Hepatocyte (in vitro differentiated cells): ENCODE results near the gene KANK3. TPM values are rescaled to one million over a fixed set of nuclear protein-coding genes. Genes with fewer than 3 reads are reported as not detected.

ENCODE experiments used
- DNase-seq: peaks from one replicate; pipeline ENCODE4 v3.0.0-alpha.2; 2016; ENCODE audit warnings: low spot score
- H2AFZ ChIP-seq: fragments of 200-600 bp; sonication (generic); 2 replicates; pipeline ENCODE4 v1.6.0; 2016; ENCODE audit warnings: antibody characterized with exemption, mild to moderate bottlenecking
- H3K27ac ChIP-seq: fragments of 200-600 bp; sonication (generic); 2 replicates; pipeline ENCODE4 v1.5.1; 2016; ENCODE audit warnings: mild to moderate bottlenecking
- H3K27me3 ChIP-seq: fragments of 200-600 bp; sonication (generic); 2 replicates; pipeline ENCODE4 v1.6.1; 2016
- H3K36me3 ChIP-seq: fragments of 200-600 bp; sonication (generic); replicated peaks from 2 replicates; pipeline ENCODE4 v1.5.1; 2016; ENCODE audit warnings: low read depth; ENCODE audit not compliant: insufficient read depth
- H3K4me1 ChIP-seq: fragments of 200-600 bp; sonication (generic); 2 replicates; pipeline ENCODE4 v1.5.1; 2016; ENCODE audit warnings: mild to moderate bottlenecking, moderate library complexity; ENCODE audit not compliant: insufficient read depth
- H3K4me2 ChIP-seq: fragments of 200-600 bp; sonication (generic); 2 replicates; pipeline ENCODE4 v1.6.0; 2016
- H3K4me3 ChIP-seq: fragments of 200-600 bp; sonication (generic); 2 replicates; pipeline ENCODE4 v1.5.1; 2016; ENCODE audit warnings: mild to moderate bottlenecking
- H3K79me2 ChIP-seq: fragments of 200-600 bp; sonication (generic); 2 replicates; pipeline ENCODE4 v1.6.0; 2017; ENCODE audit warnings: mild to moderate bottlenecking
- H3K9me2 ChIP-seq: fragments of 200-600 bp; sonication (generic); replicated peaks from 2 replicates; pipeline ENCODE4 v1.6.0; 2017; ENCODE audit warnings: mild to moderate bottlenecking; ENCODE audit not compliant: insufficient read depth
- H3K9me3 ChIP-seq: fragments of 200-600 bp; sonication (generic); 2 replicates; pipeline ENCODE4 v1.5.1; 2016; ENCODE audit warnings: low read depth, mild to moderate bottlenecking
- H4K20me1 ChIP-seq: fragments of 200-600 bp; sonication (generic); 2 replicates; pipeline ENCODE4 v1.6.0; 2016; ENCODE audit warnings: mild to moderate bottlenecking; ENCODE audit not compliant: insufficient read depth, poor library complexity, severe bottlenecking
- EZH2 ChIP-seq: fragments of 200-600 bp; sonication (generic); IDR thresholded peaks from 2 replicates; pipeline ENCODE4 v1.6.1; 2016; ENCODE audit warnings: antibody characterized with exemption, mild to moderate bottlenecking, borderline replicate concordance
- EZH2phosphoT487 ChIP-seq: fragments of 200-600 bp; sonication (generic); IDR thresholded peaks from one replicate; pipeline ENCODE4 v1.6.1; 2018; ENCODE audit warnings: antibody characterized with exemption, mild to moderate bottlenecking, low read depth, moderate library complexity; ENCODE audit not compliant: unreplicated experiment, severe bottlenecking
- WGBS: methylation state at CpG from one replicate; pipeline ENCODE4 v1.1.6; 2016; ENCODE audit warnings: low lambda C conversion rate; ENCODE audit errors: missing lambda C conversion rate; 5-methylcytosine and 5-hydroxymethylcytosine counted together
- polyA plus RNA-seq: library from polyadenylated mRNA; unstranded; fragments of >200 nt; fragmentation: Nextera tagmentation; extraction: Ambion mirVana; gene quantifications from 2 replicates; pipeline ENCODE4 v1.2.1, GENCODE V29; 2016
- total RNA-seq: library from RNA; depleted of rRNA; stranded (reverse); fragments of >200 nt; gene quantifications from 2 replicates; pipeline ENCODE4 v1.2.3, GENCODE V29; 2014
- TF ChIP-seq, protein P1 (sequence below): fragments of 200-600 bp; sonication (generic); IDR thresholded peaks from 2 replicates; pipeline ENCODE4 v1.5.1; 2016; ENCODE audit warnings: antibody characterized with exemption, mild to moderate bottlenecking; ENCODE audit not compliant: poor library complexity

The KANK3 gene
- 0.56 and 3.2 TPM in 2 replicates for total RNA-seq
- 1.2 TPM in 1 of 2 replicates, not detected in the other for polyA plus RNA-seq

DNA sequence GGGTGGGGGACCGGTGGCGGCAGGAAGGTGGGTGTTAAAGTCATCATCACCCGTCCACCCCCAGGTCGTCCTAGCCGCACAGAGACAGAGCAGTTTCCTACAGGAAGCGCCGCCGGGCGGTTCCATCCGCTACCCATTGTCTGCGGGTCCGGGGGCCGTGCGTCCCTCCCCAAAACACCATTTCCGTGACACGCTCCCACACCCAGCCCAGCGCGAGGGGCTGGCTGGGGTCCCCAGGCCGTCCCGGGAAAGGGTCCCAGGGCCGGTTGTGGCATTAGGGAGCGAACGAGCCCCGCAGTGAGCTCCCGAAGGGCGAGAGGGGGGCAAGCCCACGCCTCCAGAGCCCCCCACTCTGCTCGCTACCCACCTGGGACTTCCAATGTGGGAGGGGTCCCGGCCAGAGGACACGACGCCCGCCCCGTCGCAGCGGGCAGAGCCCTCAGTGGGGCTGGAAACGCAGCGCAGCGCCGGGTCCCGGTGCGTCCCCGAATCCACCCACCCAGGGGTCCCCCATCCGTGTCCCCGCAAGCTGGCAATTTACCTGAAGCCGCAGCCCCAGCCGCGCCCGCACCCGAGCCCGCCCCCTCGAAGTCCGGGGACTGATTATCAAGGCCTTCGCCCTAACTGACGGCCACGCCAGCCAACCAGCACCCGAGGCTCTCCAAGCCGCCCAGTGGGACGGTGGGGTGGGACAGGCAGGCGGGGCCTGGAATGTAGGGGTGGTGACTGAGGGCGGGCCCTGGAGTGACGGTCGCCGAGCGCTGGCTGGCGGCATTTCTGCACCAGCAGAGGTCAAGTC lies at the start of gene KANK3:
Gene KANK3, minus strand, starts transcription at position 579 of the 799 bp plus-strand sequence. CDS start 5,434 bp downstream, outside the sequence.
- no peak within 1 kb of the TSS for H3K27ac ChIP-seq
- H3K4me1 ChIP-seq: no peaks in the 10 kb centered on the region
- H4K20me1 ChIP-seq: no peaks in the 10 kb centered on the region
- WGBS: 16% methylated on average over 31 of the region's 65 CpGs
- H3K4me2 ChIP-seq: peak within 1 kb of the TSS; percentile 74
- TF ChIP-seq EZH2phosphoT487: no peak
- no peak for TF ChIP-seq EZH2
- TF ChIP-seq, protein P1, sequence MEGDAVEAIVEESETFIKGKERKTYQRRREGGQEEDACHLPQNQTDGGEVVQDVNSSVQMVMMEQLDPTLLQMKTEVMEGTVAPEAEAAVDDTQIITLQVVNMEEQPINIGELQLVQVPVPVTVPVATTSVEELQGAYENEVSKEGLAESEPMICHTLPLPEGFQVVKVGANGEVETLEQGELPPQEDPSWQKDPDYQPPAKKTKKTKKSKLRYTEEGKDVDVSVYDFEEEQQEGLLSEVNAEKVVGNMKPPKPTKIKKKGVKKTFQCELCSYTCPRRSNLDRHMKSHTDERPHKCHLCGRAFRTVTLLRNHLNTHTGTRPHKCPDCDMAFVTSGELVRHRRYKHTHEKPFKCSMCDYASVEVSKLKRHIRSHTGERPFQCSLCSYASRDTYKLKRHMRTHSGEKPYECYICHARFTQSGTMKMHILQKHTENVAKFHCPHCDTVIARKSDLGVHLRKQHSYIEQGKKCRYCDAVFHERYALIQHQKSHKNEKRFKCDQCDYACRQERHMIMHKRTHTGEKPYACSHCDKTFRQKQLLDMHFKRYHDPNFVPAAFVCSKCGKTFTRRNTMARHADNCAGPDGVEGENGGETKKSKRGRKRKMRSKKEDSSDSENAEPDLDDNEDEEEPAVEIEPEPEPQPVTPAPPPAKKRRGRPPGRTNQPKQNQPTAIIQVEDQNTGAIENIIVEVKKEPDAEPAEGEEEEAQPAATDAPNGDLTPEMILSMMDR: no peak
- H3K79me2 ChIP-seq: no peaks in the 10 kb centered on the region
- H2AFZ ChIP-seq: peak within 1 kb of the TSS; percentile 18
- H3K9me2 ChIP-seq: no peaks in the 10 kb centered on the region
- no peak within 1 kb of the TSS for H3K4me3 ChIP-seq
- H3K9me3 ChIP-seq: no peaks in the 10 kb centered on the region
- no peaks in the 10 kb centered on the region for H3K36me3 ChIP-seq
- DNase-seq: peak; percentile 94
- H3K27me3 ChIP-seq: peaks cover 21% of the 10 kb centered on the region

DNA sequence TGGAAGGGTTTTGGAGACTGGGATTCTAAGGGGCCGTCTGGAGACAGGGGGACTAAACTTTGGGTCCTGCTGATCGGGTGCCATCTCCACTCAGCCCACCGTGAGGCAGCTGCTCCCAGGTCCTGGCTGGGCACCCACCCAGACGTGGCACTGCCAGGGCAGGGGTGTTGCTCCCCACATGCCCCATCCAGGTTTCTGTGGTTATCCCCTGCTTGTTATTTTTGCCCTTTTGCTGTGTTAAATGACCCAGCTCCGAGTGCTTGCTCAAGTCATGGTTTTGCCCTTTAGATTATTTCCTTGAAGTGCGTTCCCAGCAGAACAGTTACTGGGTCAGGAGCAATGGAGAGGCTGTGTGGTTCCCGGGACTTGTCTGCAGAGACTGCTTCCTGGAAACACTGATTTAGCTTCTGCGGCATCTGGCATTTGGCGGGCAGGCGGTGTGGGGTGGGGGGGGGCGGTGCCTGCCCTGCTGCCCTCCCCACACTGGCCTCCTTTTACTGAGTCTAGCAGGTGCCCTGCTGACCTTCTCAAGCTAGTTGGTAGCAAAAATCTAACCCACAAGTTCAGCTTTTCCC lies 49.0 kb upstream of the KANK3 start:
- TF ChIP-seq EZH2 (no peak), EZH2phosphoT487 (no peak)
- TF ChIP-seq, protein P1: no peak
- Histone ChIP-seq H3K27ac (no peak overlapping the region), H4K20me1 (peaks cover 59% of the 10 kb centered on the region), H3K79me2 (peaks cover 65% of the 10 kb centered on the region), H3K9me2 (no peaks in the 10 kb centered on the region), H3K4me3 (no peak overlapping the region), H3K4me2 (peak overlapping the region; percentile 60), H3K36me3 (no peaks in the 10 kb centered on the region), H2AFZ (no peak overlapping the region), H3K27me3 (no peaks in the 10 kb centered on the region), H3K4me1 (peaks cover 5% of the 10 kb centered on the region), H3K9me3 (no peaks in the 10 kb centered on the region)
- WGBS: 77% methylated on average over 9 of the region's 11 CpGs
- DNase-seq: peak; percentile 43

DNA sequence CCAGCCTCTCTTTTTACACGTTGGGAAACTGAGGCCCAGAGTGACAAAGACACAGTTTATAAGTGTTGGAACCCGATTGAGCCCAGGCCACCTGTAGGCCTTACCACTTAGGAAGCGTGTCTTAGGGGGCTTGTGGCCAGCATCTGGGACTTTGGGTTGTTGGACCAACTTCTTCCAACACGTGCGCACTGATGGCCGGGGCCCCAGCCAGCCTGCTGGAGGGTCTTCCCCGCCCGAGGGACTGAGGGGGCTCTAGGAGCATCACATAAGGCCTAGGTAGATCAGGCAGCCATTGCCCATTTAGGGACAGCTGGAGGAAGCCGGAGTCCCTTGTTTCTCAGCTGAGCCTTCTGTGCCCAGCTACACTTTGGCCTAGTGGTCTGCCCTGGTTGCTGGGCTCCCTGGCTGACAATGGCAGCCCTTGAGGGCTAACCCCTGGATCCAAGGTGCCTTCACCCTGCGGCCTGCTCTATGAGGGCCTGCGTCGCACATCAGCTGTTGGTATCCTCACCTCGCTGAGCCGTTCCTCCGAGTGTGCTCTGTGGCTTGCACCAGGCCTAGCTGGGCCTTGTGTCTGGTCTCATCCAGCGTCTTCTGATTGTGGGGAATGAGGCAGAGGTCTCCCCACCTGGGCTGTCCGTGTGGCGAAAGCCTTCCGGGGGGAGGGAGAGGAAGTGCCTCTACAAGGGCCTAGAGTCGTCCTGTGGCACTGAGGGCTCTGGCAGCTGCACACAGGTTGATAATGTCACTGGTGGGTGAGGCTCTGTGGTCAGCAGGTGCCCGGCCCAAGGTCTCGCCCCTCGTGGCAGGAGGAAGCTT lies 48.3 kb upstream of the KANK3 start:
- H3K79me2 ChIP-seq: peaks cover 58% of the 10 kb centered on the region
- peak overlapping the region; percentile 31 for H3K27ac ChIP-seq

More for the DNA sequence above, 48.3 kb upstream of the KANK3 start:
- Histone ChIP-seq H3K4me2 (peak overlapping the region; percentile 60), H3K4me1 (peaks cover 5% of the 10 kb centered on the region), H3K4me3 (no peak overlapping the region), H2AFZ (no peak overlapping the region), H4K20me1 (peaks cover 52% of the 10 kb centered on the region), H3K36me3 (no peaks in the 10 kb centered on the region), H3K27me3 (no peaks in the 10 kb centered on the region), H3K9me3 (no peaks in the 10 kb centered on the region), H3K9me2 (no peaks in the 10 kb centered on the region)
- TF ChIP-seq, protein P1: no peak
- TF ChIP-seq EZH2phosphoT487: no peak
- no peak for TF ChIP-seq EZH2
- DNase-seq: no peak
- WGBS: 88% methylated on average over 23 of the region's 23 CpGs
